ENCODE results near the gene SPPL2B. TPM values are rescaled to one million over a fixed set of nuclear protein-coding genes. Genes with fewer than 3 reads are reported as not detected.

SPPL2B gene
- total RNA-seq, 4 donors from 2014 or later = 47.8 to 97.8 (median 67.3) TPM

DNA sequence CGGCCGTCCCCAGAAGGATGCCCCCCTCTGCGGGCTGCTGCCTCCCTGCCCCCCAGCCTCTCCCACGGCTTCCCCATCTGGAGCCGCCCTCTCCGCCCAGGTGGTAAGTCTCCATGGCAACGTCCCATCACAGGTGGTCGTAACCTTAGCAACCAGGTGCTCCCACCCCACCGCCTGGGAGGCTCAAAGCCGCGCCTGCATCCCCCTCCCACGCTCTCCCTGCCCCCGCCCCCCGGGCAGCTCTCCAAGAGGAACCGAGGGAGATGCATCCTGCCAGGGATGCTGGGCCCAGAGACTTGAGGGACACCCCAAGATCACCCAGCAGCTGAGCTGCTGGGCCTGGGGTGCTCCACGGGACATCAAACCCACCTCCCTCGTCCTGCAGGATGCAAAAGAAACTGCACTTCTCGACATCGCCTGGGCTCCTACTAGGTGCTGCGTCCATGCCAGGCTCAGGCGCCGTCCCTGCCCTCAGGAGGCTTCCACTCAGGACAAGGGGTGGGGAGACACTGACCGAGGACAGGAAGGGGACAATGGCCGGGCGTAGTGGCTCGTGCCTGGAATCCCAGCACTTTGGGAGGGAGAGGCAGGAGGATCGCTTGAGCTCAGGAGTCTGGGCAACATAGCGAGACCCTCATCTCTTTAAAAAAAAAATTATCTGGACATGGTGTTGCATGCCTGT, 15.5 kb upstream of the SPPL2B start:
- intact Hi-C loops (cut with DNase I) = no loop called here
- H3K4me1 ChIP-seq = no peaks in the 10 kb centered on the region
- 33 to 38% methylated on average over 14 to 20 of the region's 28 CpGs for WGBS, 2 donors
- no peaks in the 10 kb centered on the region for H3K9me3 ChIP-seq
- no peak overlapping the region for H3K27ac ChIP-seq
- H3K27me3 ChIP-seq = peaks cover 8% of the 10 kb centered on the region
- no peak for TF ChIP-seq POLR2A (IDR thresholded peaks at IDR 0.05)
- TF ChIP-seq, protein P1, sequence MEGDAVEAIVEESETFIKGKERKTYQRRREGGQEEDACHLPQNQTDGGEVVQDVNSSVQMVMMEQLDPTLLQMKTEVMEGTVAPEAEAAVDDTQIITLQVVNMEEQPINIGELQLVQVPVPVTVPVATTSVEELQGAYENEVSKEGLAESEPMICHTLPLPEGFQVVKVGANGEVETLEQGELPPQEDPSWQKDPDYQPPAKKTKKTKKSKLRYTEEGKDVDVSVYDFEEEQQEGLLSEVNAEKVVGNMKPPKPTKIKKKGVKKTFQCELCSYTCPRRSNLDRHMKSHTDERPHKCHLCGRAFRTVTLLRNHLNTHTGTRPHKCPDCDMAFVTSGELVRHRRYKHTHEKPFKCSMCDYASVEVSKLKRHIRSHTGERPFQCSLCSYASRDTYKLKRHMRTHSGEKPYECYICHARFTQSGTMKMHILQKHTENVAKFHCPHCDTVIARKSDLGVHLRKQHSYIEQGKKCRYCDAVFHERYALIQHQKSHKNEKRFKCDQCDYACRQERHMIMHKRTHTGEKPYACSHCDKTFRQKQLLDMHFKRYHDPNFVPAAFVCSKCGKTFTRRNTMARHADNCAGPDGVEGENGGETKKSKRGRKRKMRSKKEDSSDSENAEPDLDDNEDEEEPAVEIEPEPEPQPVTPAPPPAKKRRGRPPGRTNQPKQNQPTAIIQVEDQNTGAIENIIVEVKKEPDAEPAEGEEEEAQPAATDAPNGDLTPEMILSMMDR (IDR thresholded peaks at IDR 0.05) = no peak
- no peak overlapping the region for H3K4me3 ChIP-seq (replicated peaks in 1 of 3)
- no peaks in the 10 kb centered on the region for H3K36me3 ChIP-seq
- DNase-seq = no peak

DNA sequence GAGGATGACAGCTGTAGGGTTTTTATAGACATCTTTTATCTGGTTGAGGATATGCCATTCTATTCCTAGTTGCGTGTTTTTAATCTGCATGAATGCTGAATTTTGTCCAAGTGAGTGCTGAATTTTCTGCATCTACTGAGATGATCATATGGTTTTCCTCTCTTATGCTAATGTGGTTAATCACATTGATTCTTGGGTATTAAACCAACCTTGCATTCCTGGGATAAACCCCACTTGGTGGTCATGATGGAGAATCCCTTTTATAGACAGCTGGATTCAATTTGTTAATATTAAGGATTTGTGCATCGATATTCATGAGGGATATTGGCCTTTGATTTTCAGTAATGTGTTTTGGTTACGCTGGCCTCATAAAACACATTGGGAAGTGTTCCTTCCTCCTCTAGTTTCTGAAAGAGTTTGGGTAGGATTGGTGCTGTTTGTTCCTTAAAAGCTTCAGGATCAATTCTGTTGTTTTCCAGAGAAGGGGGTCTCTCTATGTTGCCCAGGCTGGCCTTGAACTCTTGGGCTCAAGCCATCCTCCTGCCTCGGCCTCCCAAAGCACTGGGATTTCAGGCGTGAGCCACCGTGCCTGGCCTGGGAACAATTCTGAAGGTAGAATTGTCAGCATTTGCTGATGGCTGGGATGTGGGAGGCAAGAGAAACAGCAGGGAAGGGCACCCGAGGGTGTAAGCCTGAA, 13.2 kb upstream of the SPPL2B start:
- H3K9me3 ChIP-seq = no peaks in the 10 kb centered on the region
- intact Hi-C loops (cut with DNase I) = no loop called here
- peaks cover 4% of the 10 kb centered on the region for H3K27me3 ChIP-seq
- H3K27ac ChIP-seq = no peak overlapping the region
- no peaks in the 10 kb centered on the region for H3K4me1 ChIP-seq
- H3K4me3 ChIP-seq (replicated peaks in 1 of 3) = no peak overlapping the region
- H3K36me3 ChIP-seq = no peaks in the 10 kb centered on the region
- 89% methylated on average over 7 of the region's 7 CpGs for whole genome bisulfite sequencing, 2 donors
- TF ChIP-seq POLR2A (IDR thresholded peaks at IDR 0.05) = no peak
- TF ChIP-seq, protein P1 (IDR thresholded peaks at IDR 0.05) = no peak
- no peak for DNase-seq

DNA sequence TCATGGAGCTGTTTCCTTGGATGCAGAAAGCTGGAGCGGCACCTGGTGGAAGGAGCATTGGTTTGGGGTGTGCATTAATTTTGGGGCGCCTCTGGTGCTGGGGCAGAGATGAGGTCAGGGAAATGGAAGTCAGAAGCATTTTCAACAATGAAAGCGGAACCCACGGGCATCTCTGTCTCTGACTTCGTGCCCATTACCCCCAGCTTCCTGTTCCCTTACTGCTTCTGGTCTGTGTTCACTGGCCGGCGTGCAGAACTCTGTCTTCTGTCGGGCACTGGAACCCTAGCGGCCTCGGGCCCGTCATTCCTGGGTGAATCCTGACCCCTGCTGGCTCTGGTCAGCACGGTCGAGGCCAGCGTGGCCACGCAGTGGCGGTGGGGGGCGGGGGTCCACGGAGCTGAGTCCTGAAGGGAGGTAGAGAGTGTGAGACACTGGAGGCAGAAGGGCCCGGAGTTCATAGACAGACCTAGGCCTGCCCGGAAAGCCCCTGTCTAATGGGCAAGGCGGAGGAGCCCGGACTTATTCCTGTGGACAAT, 12.6 kb upstream of the SPPL2B start:
- TF ChIP-seq, protein P1 (IDR thresholded peaks at IDR 0.05) = peak in 5 of 6 experiments; percentile 16 to 62 (median 49)
- no peak for TF ChIP-seq POLR2A (IDR thresholded peaks at IDR 0.05)

DNA sequence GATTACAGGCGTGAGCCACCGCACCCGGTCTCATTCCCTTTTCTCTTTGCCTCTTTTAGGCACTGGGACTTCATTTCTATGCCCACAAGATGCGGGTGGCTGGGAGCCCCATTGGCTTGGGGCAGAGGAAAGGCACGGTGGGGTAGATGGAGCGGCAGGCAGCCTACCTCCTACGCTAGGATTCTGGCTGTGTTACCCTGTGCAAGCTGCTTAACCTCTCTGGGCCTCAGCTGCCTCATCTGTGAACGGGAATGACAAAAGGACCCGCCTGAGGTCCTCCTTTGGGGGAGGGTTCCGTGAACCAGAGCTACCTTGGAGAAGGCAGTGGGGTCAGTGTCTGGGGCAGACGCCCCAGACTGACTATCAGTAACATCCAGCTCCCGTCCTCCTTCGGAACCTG, 11.2 kb upstream of the SPPL2B start:
- intact Hi-C loops (cut with DNase I) = no loop called here

More for the DNA sequence above, 12.6 kb upstream of the SPPL2B start:
- intact Hi-C loops (cut with DNase I) = no loop called here
- Histone ChIP-seq H3K4me3 (replicated peaks in 1 of 3) (no peak overlapping the region), H3K36me3 (no peaks in the 10 kb centered on the region), H3K27me3 (peaks cover 4% of the 10 kb centered on the region), H3K9me3 (no peaks in the 10 kb centered on the region), H3K27ac (no peak overlapping the region), H3K4me1 (no peaks in the 10 kb centered on the region)
- peak; percentile 49 for DNase-seq
- 24 to 30% methylated on average over 13 to 21 of the region's 22 CpGs for WGBS, 2 donors

More for the DNA sequence above, 11.2 kb upstream of the SPPL2B start:
- H3K4me1 ChIP-seq = no peaks in the 10 kb centered on the region
- H3K27ac ChIP-seq = no peak overlapping the region
- no peak for DNase-seq
- peaks cover 4% of the 10 kb centered on the region for H3K27me3 ChIP-seq
- no peaks in the 10 kb centered on the region for H3K9me3 ChIP-seq
- 89 to 93% methylated on average over 13 of the region's 13 CpGs for WGBS, 2 donors
- peaks cover 0 to 4% of the 10 kb centered on the region in 2 donors for H3K36me3 ChIP-seq
- TF ChIP-seq POLR2A (IDR thresholded peaks at IDR 0.05) = no peak
- TF ChIP-seq, protein P1 (IDR thresholded peaks at IDR 0.05) = no peak
- no peak overlapping the region for H3K4me3 ChIP-seq (replicated peaks in 1 of 3)
